PC-9 (cell line): Measurements from ENCODE around the gene ZCCHC7. TPM values are rescaled to one million over a fixed set of nuclear protein-coding genes. Genes with fewer than 3 reads are reported as not detected.

Source experiments
- BruUV-seq: library from RNA; stranded (reverse); fragments of 400-500 nt; replicated peaks from 2 replicates; lab custom pipeline; 2021; lab: Mats Ljungman, UMichigan
- CTCF ChIA-PET: fragments of 300-600 bp; sonication (Branson Sonifier 250); formaldehyde crosslinking; loops from one replicate; lab custom pipeline; 2022; ENCODE audit warnings: antibody characterized with exemption; lab: Charles Lee
- POLR2A ChIA-PET: fragments of 300-600 bp; sonication (Branson Sonifier 250); formaldehyde crosslinking; loops from one replicate; lab custom pipeline; 2022; ENCODE audit warnings: antibody characterized with exemption; ENCODE audit not compliant: unreplicated experiment; lab: Charles Lee
- DNase-seq, 2 experiments: peaks; one replicate each; pipeline versions ENCODE4 v3.0.0 to v3.0.0-alpha.2; 2015 to 2022; ENCODE audit warnings: mixed read lengths in 1 of 2
- H2AFZ ChIP-seq: fragments of 200-600 bp; sonication (generic); 2 replicates; pipeline ENCODE4 v1.8.1; 2017; ENCODE audit warnings: antibody characterized with exemption
- H3F3A ChIP-seq: fragments of 200-600 bp; sonication (generic); 2 replicates; pipeline ENCODE4 v1.8.1; 2017; ENCODE audit warnings: antibody characterized with exemption, mild to moderate bottlenecking, low read depth; ENCODE audit not compliant: insufficient read depth
- H3K27ac ChIP-seq: fragments of 200-600 bp; sonication (generic); 2 replicates; pipeline ENCODE4 v1.6.1; 2016; ENCODE audit warnings: mixed run types
- H3K27me3 ChIP-seq: fragments of 200-600 bp; sonication (generic); 2 replicates; pipeline ENCODE4 v1.6.1; 2016; ENCODE audit warnings: low read depth, mixed run types; ENCODE audit not compliant: insufficient read depth
- H3K36me3 ChIP-seq: fragments of 200-600 bp; sonication (generic); 2 replicates; pipeline ENCODE4 v1.6.1; 2016; ENCODE audit warnings: low read depth, mixed run types
- H3K4me1 ChIP-seq: fragments of 200-600 bp; sonication (generic); replicated peaks from 2 replicates; pipeline ENCODE4 v1.6.1; 2016; ENCODE audit warnings: mixed run types; ENCODE audit not compliant: insufficient read depth
- H3K4me2 ChIP-seq: fragments of 200-600 bp; sonication (generic); 2 replicates; pipeline ENCODE4 v1.6.1; 2017; ENCODE audit warnings: mixed run types
- H3K4me3 ChIP-seq: fragments of 200-600 bp; sonication (generic); 2 replicates; pipeline ENCODE4 v1.6.1; 2016; ENCODE audit warnings: mixed run types
- H3K79me2 ChIP-seq: fragments of 200-600 bp; sonication (generic); 2 replicates; pipeline ENCODE4 v1.6.1; 2017; ENCODE audit warnings: low read depth, mixed run types
- H3K9me2 ChIP-seq: fragments of 200-600 bp; sonication (generic); 2 replicates; pipeline ENCODE4 v1.8.1; 2017; ENCODE audit warnings: mild to moderate bottlenecking; ENCODE audit not compliant: insufficient read depth
- H3K9me3 ChIP-seq: fragments of 200-600 bp; sonication (generic); 2 replicates; pipeline ENCODE4 v1.8.1; 2016; ENCODE audit warnings: low read depth; ENCODE audit not compliant: insufficient read depth
- H4K20me1 ChIP-seq: fragments of 200-600 bp; sonication (generic); 2 replicates; pipeline ENCODE4 v1.8.1; 2017; ENCODE audit not compliant: insufficient read depth
- EZH2 ChIP-seq: fragments of 200-600 bp; sonication (generic); IDR thresholded peaks from 2 replicates; pipeline ENCODE4 v1.8.0; 2017; ENCODE audit warnings: antibody characterized with exemption, low read depth
- intact Hi-C: fragments of 100-400 bp; cut with micrococcal nuclease; formaldehyde crosslinking; loops from one replicate; pipeline ENCODE4 v1.10.0; 2022; ENCODE audit not compliant: unreplicated experiment
- total RNA-seq: library from RNA; stranded (reverse); gene quantifications from 2 replicates; pipeline ENCODE4 v1.2.3, GENCODE V29; 2021
- TF ChIP-seq, protein P1 (sequence below): fragments of 200-600 bp; sonication (generic); conservative IDR thresholded peaks from 2 replicates; pipeline ENCODE4 v1.6.1; 2017; ENCODE audit warnings: mixed run types, antibody characterized with exemption, mild to moderate bottlenecking, moderate library complexity

ZCCHC7 gene
- total RNA-seq, 1 experiment from 2014 or later = 15.9 TPM

DNA sequence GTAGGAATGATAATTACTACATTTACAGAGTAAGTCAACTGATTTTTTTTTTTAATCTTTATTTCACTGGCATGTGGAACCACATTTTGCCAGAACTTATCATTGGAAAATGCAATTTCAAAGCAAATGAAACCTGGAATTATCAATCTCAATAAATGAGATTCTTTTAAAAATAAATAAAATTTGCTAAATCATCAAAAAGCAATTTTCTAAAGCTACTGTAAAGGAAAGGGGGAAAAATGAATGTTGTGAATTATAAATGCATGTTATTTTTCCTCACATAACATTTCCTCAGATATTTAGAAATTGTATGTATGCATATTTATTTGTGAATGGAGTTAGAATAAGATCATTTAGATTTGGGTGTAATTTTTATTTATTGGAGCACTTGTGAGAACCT lies 212.2 kb downstream of the ZCCHC7 start:
- no peak overlapping the region for H3K4me3 ChIP-seq
- intact Hi-C loops = no loop called here
- H3K9me3 ChIP-seq = no peaks in the 10 kb centered on the region
- no peak for TF ChIP-seq EZH2
- TF ChIP-seq, protein P1, sequence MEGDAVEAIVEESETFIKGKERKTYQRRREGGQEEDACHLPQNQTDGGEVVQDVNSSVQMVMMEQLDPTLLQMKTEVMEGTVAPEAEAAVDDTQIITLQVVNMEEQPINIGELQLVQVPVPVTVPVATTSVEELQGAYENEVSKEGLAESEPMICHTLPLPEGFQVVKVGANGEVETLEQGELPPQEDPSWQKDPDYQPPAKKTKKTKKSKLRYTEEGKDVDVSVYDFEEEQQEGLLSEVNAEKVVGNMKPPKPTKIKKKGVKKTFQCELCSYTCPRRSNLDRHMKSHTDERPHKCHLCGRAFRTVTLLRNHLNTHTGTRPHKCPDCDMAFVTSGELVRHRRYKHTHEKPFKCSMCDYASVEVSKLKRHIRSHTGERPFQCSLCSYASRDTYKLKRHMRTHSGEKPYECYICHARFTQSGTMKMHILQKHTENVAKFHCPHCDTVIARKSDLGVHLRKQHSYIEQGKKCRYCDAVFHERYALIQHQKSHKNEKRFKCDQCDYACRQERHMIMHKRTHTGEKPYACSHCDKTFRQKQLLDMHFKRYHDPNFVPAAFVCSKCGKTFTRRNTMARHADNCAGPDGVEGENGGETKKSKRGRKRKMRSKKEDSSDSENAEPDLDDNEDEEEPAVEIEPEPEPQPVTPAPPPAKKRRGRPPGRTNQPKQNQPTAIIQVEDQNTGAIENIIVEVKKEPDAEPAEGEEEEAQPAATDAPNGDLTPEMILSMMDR = no peak
- H3K4me1 ChIP-seq = no peaks in the 10 kb centered on the region
- ChIA-PET CTCF (no interaction called here), POLR2A (no interaction called here)
- no peak overlapping the region for H3K27ac ChIP-seq
- no peak overlapping the region for H3K4me2 ChIP-seq
- no peaks in the 10 kb centered on the region for H3K9me2 ChIP-seq
- H3K27me3 ChIP-seq = no peaks in the 10 kb centered on the region
- no peaks in the 10 kb centered on the region for H3K79me2 ChIP-seq
- no peak overlapping the region for H2AFZ ChIP-seq
- H3F3A ChIP-seq = no peaks in the 10 kb centered on the region
- no peaks in the 10 kb centered on the region for H3K36me3 ChIP-seq
- no peaks in the 10 kb centered on the region for H4K20me1 ChIP-seq
- no peak for DNase-seq
- no TSS peak for BruUV-seq

DNA sequence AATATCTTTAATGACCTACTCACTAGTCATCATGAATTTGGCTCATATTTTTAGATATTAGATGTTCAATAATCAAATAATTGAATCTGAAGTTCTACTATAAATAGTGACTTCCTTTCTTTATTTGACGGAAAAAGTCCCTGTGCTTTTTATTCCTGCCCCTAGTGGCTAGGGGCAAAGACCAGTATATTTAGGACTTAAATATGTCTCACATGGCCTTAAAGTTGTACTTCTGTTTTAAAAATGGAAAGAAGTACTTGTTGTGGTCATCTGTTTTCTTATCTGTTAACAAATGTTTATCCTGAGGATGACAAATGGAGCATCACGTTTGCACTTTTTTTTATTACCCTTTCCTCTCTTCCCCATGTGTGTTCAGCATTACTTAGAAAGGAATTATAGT lies 212.9 kb downstream of the ZCCHC7 start:
- no peak overlapping the region for H3K27ac ChIP-seq
- POLR2A ChIA-PET = no interaction called here
- H3K4me3 ChIP-seq = no peak overlapping the region
- H2AFZ ChIP-seq = no peak overlapping the region
- H3K9me3 ChIP-seq = no peaks in the 10 kb centered on the region
- no peaks in the 10 kb centered on the region for H3K9me2 ChIP-seq
- no peaks in the 10 kb centered on the region for H3F3A ChIP-seq
- H3K27me3 ChIP-seq = no peaks in the 10 kb centered on the region
- CTCF ChIA-PET = no interaction called here
- H3K4me2 ChIP-seq = no peak overlapping the region
- intact Hi-C loops = no loop called here
- no peaks in the 10 kb centered on the region for H3K79me2 ChIP-seq
- H4K20me1 ChIP-seq = no peaks in the 10 kb centered on the region
- TF ChIP-seq, protein P1 = no peak
- TF ChIP-seq EZH2 = no peak
- no peaks in the 10 kb centered on the region for H3K36me3 ChIP-seq
- H3K4me1 ChIP-seq = no peaks in the 10 kb centered on the region
- BruUV-seq = no TSS peak
- no peak for DNase-seq

DNA sequence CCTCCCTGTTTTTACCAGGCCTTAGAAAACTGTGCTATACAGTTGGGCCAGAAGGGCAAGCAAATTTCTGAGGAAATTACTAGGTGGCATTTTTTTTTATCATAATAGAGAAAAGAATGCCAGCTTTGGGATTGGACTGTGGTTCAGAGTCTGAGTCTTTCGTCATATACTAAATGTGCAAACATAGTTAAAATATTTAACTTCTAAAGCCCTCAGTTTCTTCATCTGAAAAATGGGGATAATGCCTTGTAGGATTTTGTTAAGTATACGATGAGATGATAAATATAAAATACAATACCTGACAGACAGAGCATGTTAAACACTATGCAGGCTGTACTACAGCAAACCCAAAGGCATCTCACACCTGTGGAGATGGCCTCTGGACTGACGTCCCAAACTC lies 214.9 kb downstream of the ZCCHC7 start:
- no peak overlapping the region for H3K27ac ChIP-seq
- H3K4me3 ChIP-seq = no peak overlapping the region
- H3F3A ChIP-seq = no peaks in the 10 kb centered on the region
- no peaks in the 10 kb centered on the region for H3K36me3 ChIP-seq
- POLR2A ChIA-PET = no interaction called here
- CTCF ChIA-PET = no interaction called here
- BruUV-seq = no TSS peak
- intact Hi-C loops = no loop called here
- no peaks in the 10 kb centered on the region for H4K20me1 ChIP-seq
- H3K9me3 ChIP-seq = no peaks in the 10 kb centered on the region
- no peak for DNase-seq
- H3K4me1 ChIP-seq = no peaks in the 10 kb centered on the region
- no peak overlapping the region for H2AFZ ChIP-seq
- H3K79me2 ChIP-seq = no peaks in the 10 kb centered on the region
- TF ChIP-seq, protein P1 = no peak
- no peaks in the 10 kb centered on the region for H3K27me3 ChIP-seq
- H3K9me2 ChIP-seq = no peaks in the 10 kb centered on the region
- no peak overlapping the region for H3K4me2 ChIP-seq
